MM.1S (cell line): ENCODE measurements around the gene TOM1.

ENCODE experiments used
- DNase-seq: peaks from one replicate; pipeline ENCODE4 v3.0.0-alpha.2; 2015
- H2AFZ ChIP-seq: fragments of 300-600 bp; sonication (generic); 2 replicates; pipeline ENCODE4 v1.6.0; 2016; ENCODE audit warnings: antibody characterized with exemption, low read length
- H3F3A ChIP-seq: fragments of 300-600 bp; sonication (generic); 2 replicates; pipeline ENCODE4 v1.6.1; 2016; ENCODE audit warnings: mild to moderate bottlenecking, antibody characterized with exemption, low read length, moderate library complexity, mixed read lengths; ENCODE audit not compliant: insufficient read depth
- H3K27ac ChIP-seq: fragments of 300-600 bp; sonication (generic); 2 replicates; pipeline ENCODE4 v1.5.1; 2016; ENCODE audit warnings: mild to moderate bottlenecking, low read length
- H3K27me3 ChIP-seq: fragments of 300-600 bp; sonication (generic); replicated peaks from 2 replicates; pipeline ENCODE4 v1.6.0; 2016; ENCODE audit warnings: low read length; ENCODE audit not compliant: insufficient read depth
- H3K36me3 ChIP-seq: fragments of 300-600 bp; sonication (generic); replicated peaks from 2 replicates; pipeline ENCODE4 v1.6.1; 2016; ENCODE audit warnings: mild to moderate bottlenecking, low read length, mixed read lengths; ENCODE audit not compliant: insufficient read depth
- H3K4me1 ChIP-seq: fragments of 300-600 bp; sonication (generic); 2 replicates; pipeline ENCODE4 v1.6.1; 2016; ENCODE audit warnings: low read length, mixed read lengths
- H3K4me2 ChIP-seq: fragments of 300-600 bp; sonication (generic); 2 replicates; pipeline ENCODE4 v1.6.0; 2016; ENCODE audit warnings: low read depth, low read length
- H3K4me3 ChIP-seq: fragments of 300-600 bp; sonication (generic); 2 replicates; pipeline ENCODE4 v1.5.1; 2016; ENCODE audit warnings: low read length, mixed read lengths
- H3K79me2 ChIP-seq: fragments of 300-600 bp; sonication (generic); 2 replicates; pipeline ENCODE4 v1.6.1; 2016; ENCODE audit warnings: mixed run types, low read length, mixed read lengths
- H3K9ac ChIP-seq: fragments of 300-600 bp; sonication (generic); 2 replicates; pipeline ENCODE4 v1.6.1; 2016; ENCODE audit warnings: low read length, mixed read lengths
- H3K9me2 ChIP-seq: fragments of 300-600 bp; sonication (generic); replicated peaks from 2 replicates; pipeline ENCODE4 v1.6.1; 2016; ENCODE audit warnings: mild to moderate bottlenecking, low read length, mixed read lengths; ENCODE audit not compliant: insufficient read depth
- H3K9me3 ChIP-seq: fragments of 300-600 bp; sonication (generic); replicated peaks from 2 replicates; pipeline ENCODE4 v1.6.1; 2016; ENCODE audit warnings: mild to moderate bottlenecking, low read length, mixed read lengths; ENCODE audit not compliant: insufficient read depth
- H4K20me1 ChIP-seq: fragments of 300-600 bp; sonication (generic); 2 replicates; pipeline ENCODE4 v1.6.1; 2016; ENCODE audit warnings: mild to moderate bottlenecking, low read length, moderate library complexity, mixed read lengths; ENCODE audit not compliant: insufficient read depth
- CTCF ChIP-seq: fragments of 300-600 bp; sonication (generic); IDR thresholded peaks from 2 replicates; pipeline ENCODE4 v1.5.1; 2016; ENCODE audit warnings: antibody characterized with exemption, low read length, mixed read lengths
- EZH2 ChIP-seq: fragments of 300-600 bp; sonication (generic); optimal IDR thresholded peaks from 2 replicates; pipeline ENCODE3; 2017; ENCODE audit warnings: low read depth, mild to moderate bottlenecking, antibody characterized with exemption, low read length, mixed read lengths
- EZH2phosphoT487 ChIP-seq: fragments of 300-600 bp; sonication (generic); IDR thresholded peaks from 2 replicates; pipeline ENCODE4 v1.6.1; 2018; ENCODE audit warnings: antibody characterized with exemption, low read length

TOM1 gene

GRCh38 chr22:35314161-35314942, 14.7 kb downstream of the TOM1 start:
- Histone ChIP-seq H4K20me1 (0 out of 2 replicates have a peak, but pooled peaks cover 5% of the 10 kb centered on the region), H3K9ac (no peak overlapping the region), H3K9me3 (no peaks in the 10 kb centered on the region), H3K4me2 (no peak overlapping the region), H2AFZ (no peak overlapping the region), H3F3A (peaks cover 24% of the 10 kb centered on the region), H3K4me1 (peaks cover 29% of the 10 kb centered on the region), H3K79me2 (peaks cover 49% of the 10 kb centered on the region), H3K4me3 (no peak overlapping the region), H3K9me2 (no peaks in the 10 kb centered on the region), H3K36me3 (no peaks in the 10 kb centered on the region), H3K27me3 (no peaks in the 10 kb centered on the region), H3K27ac (no peak overlapping the region)
- TF ChIP-seq CTCF: no peak
- no peak for TF ChIP-seq EZH2phosphoT487
- TF ChIP-seq EZH2: no peak
- no peak for DNase-seq

- Histone ChIP-seq H3K4me1 (peaks cover 23% of the 10 kb centered on the region), H3K9me3 (no peaks in the 10 kb centered on the region), H3K4me3 (no peak overlapping the region), H3K4me2 (no peak overlapping the region), H4K20me1 (0 out of 2 replicates have a peak, but pooled peaks cover 5% of the 10 kb centered on the region), H2AFZ (no peak overlapping the region), H3K9ac (no peak overlapping the region), H3K9me2 (no peaks in the 10 kb centered on the region), H3K27ac (no peak overlapping the region), H3F3A (peaks cover 15% of the 10 kb centered on the region), H3K27me3 (no peaks in the 10 kb centered on the region), H3K36me3 (no peaks in the 10 kb centered on the region), H3K79me2 (peaks cover 46% of the 10 kb centered on the region)
- no peak for DNase-seq
- TF ChIP-seq EZH2 (no peak), CTCF (no peak), EZH2phosphoT487 (no peak)
Measured at GRCh38 chr22:35315141-35315854, 15.6 kb downstream of the TOM1 start.

GRCh38 chr22:35315855-35316745, 16.4 kb downstream of the TOM1 start:
- Histone ChIP-seq H3K9me3 (no peaks in the 10 kb centered on the region), H3K27ac (no peak overlapping the region), H4K20me1 (0 out of 2 replicates have a peak, but pooled peaks cover 5% of the 10 kb centered on the region), H2AFZ (no peak overlapping the region), H3K4me1 (peaks cover 15% of the 10 kb centered on the region), H3K9me2 (no peaks in the 10 kb centered on the region), H3K27me3 (no peaks in the 10 kb centered on the region), H3F3A (peaks cover 7% of the 10 kb centered on the region), H3K36me3 (no peaks in the 10 kb centered on the region), H3K9ac (no peak overlapping the region), H3K4me2 (no peak overlapping the region), H3K79me2 (peaks cover 41% of the 10 kb centered on the region), H3K4me3 (no peak overlapping the region)
- TF ChIP-seq EZH2 (no peak), CTCF (no peak), EZH2phosphoT487 (no peak)
- no peak for DNase-seq
